ENCODE measurements around the gene STAC.

Gene STAC

DNA sequence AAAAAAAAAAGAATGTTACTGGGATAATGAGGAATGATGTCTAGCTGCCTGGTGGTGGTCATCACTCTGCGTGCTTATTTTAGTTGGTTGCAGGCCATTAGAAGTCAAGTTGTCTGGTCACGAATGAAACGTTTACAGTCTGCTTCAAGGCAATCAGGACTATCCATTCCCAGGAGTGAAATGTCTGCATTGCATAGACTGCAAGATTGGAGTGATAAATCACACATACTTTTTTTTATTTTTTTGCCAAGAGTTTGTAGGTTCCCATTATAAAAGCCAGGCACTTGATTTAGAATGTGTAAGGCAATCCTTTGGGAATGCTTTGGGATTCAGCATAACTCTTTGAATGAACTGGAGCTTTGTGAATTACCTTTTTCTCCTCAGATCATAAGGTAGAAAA lies 132.3 kb downstream of the STAC start:
- no peak for DNase-seq (ENCODE audit: low read depth in 2 of 2, low spot score in 1 of 2)

DNA sequence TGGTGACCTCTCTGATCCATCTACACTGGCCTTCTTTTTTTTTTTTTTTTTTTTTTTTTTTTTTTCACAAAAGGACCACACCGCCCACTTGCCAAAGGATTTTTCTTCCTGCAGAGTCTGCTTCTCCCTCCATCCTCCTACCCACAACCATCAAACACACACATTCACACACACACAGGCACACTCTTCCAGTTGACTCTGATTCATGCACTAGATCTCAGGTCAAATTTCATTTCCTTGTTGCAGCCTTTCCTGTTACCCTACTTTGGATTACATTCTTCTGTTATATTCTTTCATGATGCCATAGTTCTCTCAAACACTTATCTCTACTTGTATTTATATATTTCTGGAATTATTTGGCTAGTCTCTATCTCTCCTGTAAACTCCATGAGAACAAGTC lies 133.9 kb downstream of the STAC start:
- DNase-seq (ENCODE audit: low read depth in 2 of 2, low spot score in 1 of 2), result no peak

DNA sequence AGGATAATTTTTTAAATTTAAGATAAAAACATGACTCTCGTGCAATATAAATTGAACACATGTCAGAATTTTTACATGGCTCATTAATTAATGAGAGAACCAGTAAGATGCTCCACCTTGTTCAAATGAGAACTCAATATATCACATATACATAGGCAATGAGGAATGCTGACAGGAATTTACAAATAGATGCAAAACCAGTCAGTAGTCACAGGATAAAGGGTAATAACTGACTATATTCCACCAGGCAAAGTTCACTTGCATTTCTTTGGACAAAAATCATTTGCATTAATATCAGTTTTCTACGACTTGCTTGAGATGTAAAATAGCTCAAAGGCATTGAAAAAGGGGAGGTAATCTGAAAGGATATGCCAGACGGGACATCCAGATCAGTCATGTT lies 139.4 kb downstream of the STAC start:
- DNase-seq (ENCODE audit: low read depth in 2 of 2, low spot score in 1 of 2), result no peak

DNA sequence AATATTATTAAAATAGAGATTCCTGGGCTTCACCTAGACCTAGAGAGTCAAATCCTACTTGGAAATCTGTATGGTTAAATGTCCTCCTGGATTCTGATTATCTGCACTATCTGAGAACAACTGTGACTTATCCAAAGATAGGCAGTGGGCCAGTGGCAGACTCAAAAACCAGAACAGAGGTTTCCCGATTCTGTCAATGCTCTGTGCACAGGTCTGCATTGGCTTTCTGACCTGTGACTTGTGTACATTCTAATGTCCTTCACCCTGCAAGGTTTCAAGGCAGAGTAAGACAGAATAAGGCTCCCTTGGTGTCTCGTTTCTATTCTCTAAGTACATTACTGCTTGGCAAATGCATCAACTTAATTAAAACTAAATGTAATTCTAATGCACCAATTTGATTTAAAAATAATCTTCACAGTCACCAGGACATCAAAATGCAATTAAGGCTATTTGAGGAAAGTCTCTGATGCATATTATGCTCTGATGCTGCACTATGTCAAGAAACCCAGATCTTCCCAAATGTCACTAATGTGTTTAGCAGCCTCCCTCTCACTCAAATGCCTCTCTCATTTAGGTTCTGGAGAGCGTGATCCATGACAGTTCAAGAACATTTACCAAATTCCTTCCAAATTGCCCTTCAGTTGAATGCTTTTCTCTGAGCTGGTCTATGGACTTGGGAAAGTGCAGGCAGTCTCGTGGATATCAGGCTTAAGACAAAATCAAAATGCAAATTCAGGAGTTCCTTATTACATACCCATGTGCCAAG lies 140.1 kb downstream of the STAC start:
- DNase-seq (ENCODE audit: low read depth in 2 of 2, low spot score in 1 of 2), result no peak

DNA sequence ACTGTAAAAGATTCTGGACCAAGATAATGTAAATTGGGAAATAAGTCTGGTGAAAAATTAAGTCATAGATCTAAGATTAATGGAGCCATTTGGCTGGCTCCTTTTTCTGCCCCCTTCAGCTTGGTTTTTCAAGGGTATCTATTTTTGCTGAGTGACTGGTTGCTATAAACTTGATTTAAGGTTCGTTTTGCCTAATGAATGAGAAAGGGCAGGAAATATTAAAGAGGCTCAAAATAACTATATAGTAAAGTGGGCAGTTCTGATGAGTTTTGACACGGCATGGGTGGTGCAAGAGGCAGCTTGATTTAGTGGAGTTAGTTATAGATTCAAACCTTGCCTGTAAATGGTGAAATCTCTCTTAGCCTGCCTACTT lies 140.7 kb downstream of the STAC start:
- DNase-seq (ENCODE audit: low read depth in 2 of 2, low spot score in 1 of 2), result no peak

DNA sequence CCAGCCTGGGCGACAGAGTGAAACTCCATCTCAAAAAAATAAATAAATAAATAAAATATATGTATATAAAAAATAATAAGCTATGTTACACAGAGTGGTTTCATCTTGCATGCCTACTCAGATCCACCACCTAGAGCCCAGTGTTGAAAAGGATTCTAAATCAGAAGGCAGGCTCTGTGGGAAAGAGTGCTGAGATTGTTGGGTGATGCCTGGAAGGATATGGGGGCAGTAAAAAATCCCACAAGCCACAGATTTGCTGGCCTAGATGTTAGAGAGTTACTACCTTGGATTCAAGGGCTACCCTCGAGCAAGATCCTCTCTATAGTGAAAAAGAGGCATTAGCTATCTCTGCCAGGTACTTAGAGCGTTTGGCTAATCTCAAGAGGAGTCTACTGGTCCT lies 144.3 kb downstream of the STAC start:
- no peak for DNase-seq (ENCODE audit: low read depth in 2 of 2, low spot score in 1 of 2)

DNA sequence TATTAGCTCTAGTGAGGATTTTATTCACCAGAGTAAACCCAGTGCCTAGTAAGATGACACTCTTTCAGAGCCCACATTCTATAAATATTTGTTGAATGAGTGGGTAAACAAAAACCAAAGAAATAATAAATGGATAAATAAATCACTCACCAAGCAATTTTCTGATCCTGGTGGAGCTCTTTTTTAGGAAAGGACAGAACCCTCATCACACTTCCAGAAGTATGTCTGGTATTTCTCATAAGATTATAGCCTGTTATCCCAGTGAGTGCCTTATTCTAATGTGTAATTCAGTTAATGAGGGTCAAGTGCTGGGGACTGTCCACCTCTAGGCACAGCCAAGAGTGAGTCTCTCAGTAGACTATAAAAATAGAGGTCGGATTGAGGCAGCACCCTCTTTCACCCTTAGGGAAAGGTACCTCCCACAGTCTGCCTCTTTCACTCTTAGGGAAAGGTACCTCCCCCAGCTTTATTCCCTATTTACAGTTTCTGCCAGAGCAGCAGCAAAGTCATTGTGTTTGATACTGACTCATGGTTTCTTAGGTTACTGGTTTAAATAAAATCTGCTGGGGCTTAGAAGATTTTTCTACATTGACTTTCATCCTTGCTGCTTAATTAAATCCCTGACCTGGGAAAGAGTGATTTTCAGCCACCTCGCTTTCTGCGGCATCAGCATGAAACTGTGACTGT lies 145.0 kb downstream of the STAC start:
- no peak for DNase-seq (ENCODE audit: low read depth in 2 of 2, low spot score in 1 of 2)

DNA sequence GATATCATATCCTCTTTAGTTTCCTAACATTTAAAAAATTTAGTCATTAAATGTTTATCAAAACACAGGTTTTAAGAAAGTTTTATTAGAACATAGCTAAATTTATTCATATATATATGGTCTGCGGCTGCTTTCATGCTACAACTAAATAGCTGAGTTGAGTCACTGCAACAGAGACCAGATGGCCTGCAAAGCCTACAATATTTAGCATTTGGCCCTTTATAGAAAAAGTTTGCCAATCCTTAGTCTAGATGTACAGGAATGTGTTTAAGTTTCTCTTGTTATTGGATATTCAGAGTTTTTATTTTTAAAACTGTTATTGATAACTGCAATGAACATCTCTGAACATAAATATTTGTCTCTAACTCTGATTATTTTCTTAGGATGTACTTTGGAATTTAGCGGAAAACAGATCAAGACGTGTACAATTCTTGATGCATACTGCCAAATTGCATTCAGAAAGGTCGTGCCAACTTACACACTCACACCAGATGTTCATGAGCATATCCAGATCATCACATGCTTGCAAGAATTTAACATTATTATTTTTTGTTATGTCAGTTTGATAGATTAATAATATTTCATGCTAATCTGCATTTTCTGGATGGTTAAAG lies 157.9 kb downstream of the STAC start:
- DNase-seq (ENCODE audit: low read depth in 2 of 2, low spot score in 1 of 2), result no peak

DNA sequence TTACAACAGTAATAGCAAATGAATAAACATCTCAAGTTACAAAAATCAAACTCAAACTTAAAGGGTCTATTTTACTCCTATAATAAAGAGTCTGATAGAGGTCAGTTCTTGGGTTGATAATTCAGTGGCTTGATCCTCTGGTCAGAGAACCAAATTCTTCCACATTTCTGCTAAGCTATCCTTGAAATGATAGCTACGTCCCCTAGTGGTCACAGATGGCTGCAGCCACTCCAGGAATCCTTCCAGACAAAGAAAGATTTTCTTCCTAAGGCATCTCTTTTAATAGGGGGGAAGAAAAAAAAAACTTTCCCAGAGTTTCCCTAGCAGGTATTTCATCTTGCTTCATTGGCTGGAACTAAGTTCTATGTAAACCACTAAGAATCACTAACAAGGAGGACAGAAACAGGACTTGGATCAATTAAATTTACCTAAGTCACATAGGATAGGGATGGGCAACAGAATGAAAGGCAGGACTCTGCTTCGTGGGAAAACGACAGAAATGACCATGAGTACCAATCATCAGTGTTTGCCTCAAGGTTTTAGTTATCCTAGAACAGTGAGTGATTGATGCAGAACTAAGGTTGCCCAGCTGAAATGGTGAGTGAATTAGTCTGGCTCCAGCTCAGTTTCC lies 160.7 kb downstream of the STAC start:
- DNase-seq (ENCODE audit: low read depth in 2 of 2, low spot score in 1 of 2), result no peak

DNA sequence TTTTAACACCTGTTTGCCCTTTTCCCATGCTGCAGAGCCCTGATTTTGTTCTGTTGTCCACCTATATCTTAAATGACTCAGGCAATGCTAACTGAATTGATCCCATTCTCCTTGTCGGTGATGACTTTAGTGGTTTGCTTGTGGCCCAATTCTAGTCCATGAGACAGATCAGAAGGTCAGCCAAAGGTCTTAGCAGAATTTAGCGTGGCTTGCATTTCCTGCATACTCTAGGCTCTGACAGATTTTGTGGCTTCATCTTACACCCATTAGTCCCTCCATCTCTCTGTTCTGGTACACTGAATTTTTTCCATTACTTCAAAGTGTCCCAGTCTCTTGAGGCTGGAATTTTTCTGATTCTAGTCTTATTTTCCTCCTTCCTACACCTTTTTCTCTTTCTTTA lies 161.9 kb downstream of the STAC start:
- no peak for DNase-seq (ENCODE audit: low read depth in 2 of 2, low spot score in 1 of 2)

DNA sequence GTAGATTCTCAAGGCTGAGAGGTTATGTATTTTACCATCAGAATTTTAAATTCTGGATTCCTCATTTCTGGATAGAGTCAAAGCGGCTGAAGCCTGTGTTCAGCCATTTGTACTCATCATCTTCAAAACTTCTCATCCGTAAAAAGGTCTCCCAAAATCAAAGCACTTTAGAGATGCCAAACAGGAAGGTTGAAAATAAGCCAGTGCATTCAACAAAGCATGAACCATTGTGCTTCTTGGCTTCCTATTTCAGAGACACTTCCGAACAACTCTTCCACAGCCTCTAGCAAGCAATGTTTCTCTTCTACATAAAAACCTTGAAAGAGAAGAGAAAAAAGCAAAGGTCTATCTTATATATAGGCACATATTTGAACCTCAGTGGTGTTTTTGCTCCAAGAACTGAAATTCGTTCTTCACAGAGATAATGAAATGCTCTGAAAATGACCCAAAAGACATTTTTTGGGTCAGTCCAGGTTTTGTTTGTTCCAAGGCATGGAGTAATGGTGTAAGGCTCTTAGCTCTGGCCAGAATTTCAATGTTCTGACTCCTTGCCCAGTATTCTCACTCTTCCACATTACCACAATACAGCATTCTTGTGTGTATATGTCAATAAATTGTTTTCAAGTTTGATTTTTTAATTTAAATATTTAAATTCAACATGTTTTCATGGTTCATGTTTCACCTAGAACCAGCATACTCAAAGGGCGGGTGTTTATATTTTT lies 163.1 kb downstream of the STAC start:
- no peak for DNase-seq (ENCODE audit: low read depth in 2 of 2, low spot score in 1 of 2)

DNA sequence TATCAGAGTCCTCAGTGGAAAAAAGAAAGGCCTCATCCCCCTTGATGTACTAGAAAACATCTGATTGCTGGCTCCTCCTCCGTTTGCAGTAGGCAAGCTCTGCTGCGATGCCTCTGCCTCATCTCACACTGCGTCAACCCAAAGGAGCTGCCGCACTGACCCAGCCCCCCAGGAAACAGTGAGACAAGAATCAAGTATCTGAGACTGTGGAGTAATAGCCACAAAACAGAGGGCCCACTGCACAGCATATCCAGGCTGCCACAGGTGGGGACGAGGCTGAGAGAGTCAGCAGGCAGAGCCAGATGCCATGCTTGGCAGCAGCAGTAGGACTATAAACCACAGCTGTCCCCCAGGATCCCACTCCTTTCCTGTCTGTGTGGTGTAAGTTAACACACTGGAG lies 165.9 kb downstream of the STAC start:
- no peak for DNase-seq (ENCODE audit: low read depth in 2 of 2, low spot score in 1 of 2)

DNA sequence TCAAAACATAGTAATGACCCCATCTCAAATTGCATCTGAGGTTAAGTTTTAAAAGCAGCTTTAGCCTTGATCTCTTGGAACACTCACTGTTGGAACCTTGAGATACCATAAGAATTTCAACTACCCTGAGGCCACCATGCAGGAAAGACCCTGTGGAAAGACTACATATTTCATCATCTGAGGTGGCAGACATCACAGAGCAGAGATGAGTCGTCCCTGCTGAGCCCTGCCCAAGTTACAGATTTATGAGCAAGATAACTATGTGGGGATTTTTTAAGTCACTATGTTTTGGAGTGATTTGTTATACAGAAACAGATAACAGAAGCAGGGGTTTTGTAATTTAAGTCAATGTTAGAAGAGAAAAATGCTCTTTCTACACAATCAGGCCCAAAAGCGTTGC lies 168.4 kb downstream of the STAC start:
- no peak for DNase-seq (ENCODE audit: low read depth in 2 of 2, low spot score in 1 of 2)

DNA sequence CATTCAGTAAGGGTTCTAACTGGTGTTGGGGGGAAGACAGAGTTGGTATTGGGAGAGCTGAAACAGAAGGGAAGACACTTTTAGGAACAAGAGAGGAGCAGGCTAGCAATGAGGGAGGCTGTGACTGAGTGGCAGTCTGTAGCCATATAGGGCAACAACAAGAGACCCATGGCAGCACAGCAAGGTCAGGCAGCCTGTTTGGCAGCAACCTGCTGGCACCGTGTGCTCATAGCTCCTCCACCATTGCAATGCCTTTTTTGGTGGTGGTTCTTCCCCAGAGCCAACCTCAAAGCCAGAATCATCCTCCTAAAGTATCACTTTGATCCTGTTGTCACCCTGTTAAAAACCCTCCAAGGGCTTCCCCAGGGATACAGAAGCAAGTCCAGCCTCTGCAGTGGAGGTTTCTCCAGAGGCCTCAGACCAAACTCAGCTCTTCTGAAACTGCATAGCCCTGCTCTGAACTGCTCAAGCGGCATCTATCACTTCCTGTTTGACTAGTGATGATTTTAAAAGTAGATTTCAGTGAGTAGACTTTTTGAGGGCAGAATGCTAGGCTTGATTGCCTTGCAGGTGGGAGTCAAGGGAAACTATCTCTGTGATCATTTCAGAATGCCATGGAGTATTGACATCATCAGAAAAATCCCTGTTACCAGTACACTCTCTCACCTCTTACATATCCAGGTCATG lies 176.9 kb downstream of the STAC start:
- DNase-seq (ENCODE audit: low read depth in 2 of 2, low spot score in 1 of 2), result no peak

DNA sequence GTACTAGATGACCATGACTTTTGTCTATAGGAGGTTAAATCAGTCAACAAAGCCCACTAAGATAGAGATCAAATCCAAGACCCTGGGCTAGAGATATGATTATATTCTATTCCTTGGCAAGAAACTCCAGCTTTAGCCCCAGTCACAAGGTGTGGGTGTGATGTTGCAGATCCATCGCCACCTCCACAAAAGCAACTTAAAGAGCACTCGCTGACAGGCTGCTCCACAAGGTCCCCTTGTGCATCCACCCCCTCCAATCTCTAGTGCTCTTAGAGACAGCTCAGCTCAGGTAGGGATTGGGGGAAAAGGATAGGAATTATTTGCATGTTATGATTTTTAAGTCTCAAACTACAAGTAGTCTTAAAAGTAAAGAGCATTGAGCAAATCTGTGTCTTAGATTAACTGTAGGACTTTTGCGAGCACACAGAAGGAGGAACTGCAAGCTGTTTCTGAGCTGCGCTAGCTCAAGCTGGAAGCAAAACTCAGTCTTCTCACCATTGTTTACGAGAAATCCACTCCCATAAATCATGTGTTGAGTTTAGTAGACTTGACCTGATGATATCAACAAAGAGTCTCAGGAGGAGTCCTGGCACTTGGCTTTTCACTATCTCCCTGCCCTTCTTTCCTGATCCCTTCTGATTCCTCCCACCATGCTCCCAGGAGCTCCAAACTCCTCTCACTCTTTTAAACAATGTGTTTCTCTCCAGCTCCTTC lies 177.6 kb downstream of the STAC start:
- no peak for DNase-seq (ENCODE audit: low read depth in 2 of 2, low spot score in 1 of 2)

DNA sequence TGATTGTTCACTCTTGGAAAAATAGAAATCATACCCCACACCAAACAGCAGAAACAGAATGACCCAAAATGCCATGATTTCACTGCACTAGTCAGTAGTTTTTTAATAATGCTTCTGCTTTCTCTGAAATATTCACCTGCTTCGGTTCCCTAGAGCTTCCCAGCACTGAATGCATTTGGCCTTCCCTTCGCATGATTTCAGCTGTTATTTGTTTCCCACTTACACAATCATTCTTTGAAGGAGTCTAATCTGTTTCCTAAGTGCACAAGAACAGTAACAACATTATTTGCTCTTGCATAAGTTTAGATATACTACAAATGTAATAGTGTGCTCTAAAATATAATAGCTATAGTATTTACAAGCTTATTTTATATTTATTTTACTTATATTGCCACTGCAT lies 178.7 kb downstream of the STAC start:
- no peak for DNase-seq (ENCODE audit: low read depth in 2 of 2, low spot score in 1 of 2)

DNA sequence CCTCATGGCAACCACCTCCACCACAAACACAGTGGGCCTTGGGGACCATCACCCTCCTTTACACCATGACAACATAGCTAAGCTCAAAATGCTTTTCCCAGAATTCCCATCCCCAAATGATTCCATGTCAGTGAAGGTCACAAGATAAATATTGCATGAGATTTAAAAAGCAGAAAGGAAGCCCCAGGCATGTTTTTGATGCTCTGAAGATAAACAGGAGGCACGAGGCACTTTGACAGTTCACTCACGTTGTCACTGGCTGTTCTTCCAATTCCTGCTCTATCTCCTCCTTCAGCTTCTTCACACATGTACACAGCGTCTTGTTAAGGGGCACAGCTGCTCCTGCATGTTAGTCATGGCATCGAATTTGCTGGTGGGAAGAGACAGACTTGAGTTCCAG lies 180.4 kb downstream of the STAC start:
- DNase-seq (ENCODE audit: low read depth in 2 of 2, low spot score in 1 of 2), result no peak

DNA sequence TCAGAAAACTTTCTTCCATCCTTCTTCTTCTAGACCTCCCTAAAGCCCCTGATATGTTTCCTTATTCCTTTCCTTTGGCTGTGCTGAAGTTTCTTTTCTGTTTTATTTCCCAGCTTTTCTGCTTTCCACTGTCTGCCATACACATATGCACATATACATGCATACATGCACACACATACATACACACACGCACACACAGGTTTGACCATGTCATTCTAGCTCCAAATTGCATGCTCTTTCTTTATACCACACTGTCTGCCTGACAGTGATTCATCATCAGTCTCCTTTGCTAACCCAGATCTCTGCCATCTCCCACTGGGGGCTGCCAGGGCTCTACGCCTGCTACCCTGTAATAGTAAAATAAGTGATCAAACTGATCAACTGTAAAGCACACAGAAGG lies 181.3 kb downstream of the STAC start:
- no peak for DNase-seq (ENCODE audit: low read depth in 2 of 2, low spot score in 1 of 2)

DNA sequence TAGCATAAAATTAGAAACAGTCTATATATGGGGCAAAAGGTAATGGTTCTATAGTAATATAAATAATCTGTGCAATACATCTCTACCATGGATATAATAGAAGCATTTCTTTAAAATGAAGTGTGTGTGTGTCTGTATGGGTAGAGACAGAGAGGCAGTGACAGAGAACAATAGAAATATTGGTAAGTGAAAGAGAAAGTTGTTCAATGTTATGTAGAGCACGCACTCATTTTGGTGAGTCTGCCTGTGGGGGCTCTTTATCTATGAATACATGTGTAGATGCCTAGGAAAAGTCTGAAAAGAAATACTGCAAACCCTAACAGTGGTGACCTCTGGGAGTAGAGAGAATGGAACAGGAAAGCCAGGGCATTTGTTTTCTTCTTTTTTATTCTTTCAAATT lies 182.6 kb downstream of the STAC start:
- no peak for DNase-seq (ENCODE audit: low read depth in 2 of 2, low spot score in 1 of 2)

DNA sequence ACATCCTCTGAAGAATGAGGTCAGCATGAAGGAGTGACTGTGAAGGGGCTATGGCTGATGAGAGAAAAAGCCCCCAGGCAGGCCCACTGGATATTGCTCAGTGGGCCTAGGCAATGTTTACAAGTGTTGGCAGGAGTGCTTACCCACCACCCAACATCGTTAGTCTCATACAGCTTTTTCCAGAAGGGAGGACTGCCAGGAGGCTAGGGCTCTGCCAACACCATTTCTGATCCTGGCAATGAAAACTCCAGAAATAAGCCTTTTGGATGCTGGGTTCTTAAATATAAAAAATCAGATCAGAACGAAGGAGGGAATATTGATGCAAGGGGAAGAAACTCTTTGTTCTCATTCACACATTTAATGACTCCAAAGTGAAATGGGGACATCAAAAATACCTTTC lies 194.9 kb downstream of the STAC start:
- no peak for DNase-seq (ENCODE audit: low read depth in 2 of 2, low spot score in 1 of 2)

Data from stimulated activated CD8-positive, alpha-beta memory T cell treated with anti-CD3 and anti-CD28 coated beads, Interleukin-4, amount 100 ng/mL, for 1 hour (primary cell).